Ovary (tissue), 9 donors: Measurements from ENCODE around the gene CMTM3. TPM values are rescaled to one million over a fixed set of nuclear protein-coding genes. Genes with fewer than 3 reads are reported as not detected.

Source experiments
- DNase-seq, 5 donors: peaks; one replicate each; pipeline ENCODE4 v3.0.0-alpha.2; 2019 to 2020
- H3K27ac ChIP-seq, 2 donors: fragments of 200-600 bp; one replicate each; pipeline versions ENCODE4 v1.5.1 to v1.8.0; 2019 to 2022
- H3K27me3 ChIP-seq: fragments of 200-600 bp; one replicate; pipeline ENCODE4 v1.8.0; 2022
- H3K36me3 ChIP-seq: fragments of 200-600 bp; sonication (generic); one replicate; pipeline ENCODE4 v1.5.1; 2019
- H3K4me1 ChIP-seq: one replicate; pipeline ENCODE4 v1.8.1; 2013; ENCODE audit warnings: mild to moderate bottlenecking, moderate library complexity; ENCODE audit not compliant: insufficient read depth
- H3K4me3 ChIP-seq: fragments of 200-600 bp; sonication (generic); one replicate; pipeline ENCODE4 v1.5.1; 2017
- H3K9me3 ChIP-seq, 2 donors: fragments of 200-600 bp in 1 of 2; sonication (generic) in 1 of 2; one replicate each; pipeline versions ENCODE4 v1.5.1 to v1.8.1; 2013 to 2019; ENCODE audit warnings: mild to moderate bottlenecking in 1 of 2, moderate library complexity in 1 of 2
- EP300 ChIP-seq: sonication (generic); formaldehyde crosslinking; IDR thresholded peaks from one replicate; pipeline ENCODE4 v1.6.1; 2017; ENCODE audit warnings: antibody characterized with exemption
- POLR2A ChIP-seq: fragments of 450-650 bp; IDR thresholded peaks from one replicate; pipeline ENCODE4 v1.6.1; 2017; ENCODE audit warnings: antibody characterized with exemption, mild to moderate bottlenecking, moderate library complexity
- WGBS, 3 donors: extraction: QIAGEN DNeasy Blood & Tissue Kit in 1 of 3; methylation state at CpG; one replicate each; pipeline versions ENCODE4 v1.1.5 to v1.1.7; 2013 to 2017; 5-methylcytosine and 5-hydroxymethylcytosine counted together
- intact Hi-C, 4 donors: fragments of 100-400 bp; cut with DNase I; formaldehyde crosslinking; loops; one replicate each; pipeline versions ENCODE4 v1.11.0 to v1.15.1; 2022 to 2023
- polyA plus RNA-seq, 2 donors: library from polyadenylated mRNA; stranded (reverse); fragments of 200-250 nt in 1 of 2; fragments of 350-450 nt in 1 of 2; fragmentation: Illumina TruSeq in 1 of 2; extraction: RNeasy Lipid Tissue Mini Kit (QIAGEN cat#74804) in 1 of 2; gene quantifications; one replicate each; pipeline ENCODE4 v1.2.3, GENCODE V29; 2013 to 2014
- total RNA-seq, 7 donors: library from RNA; depleted of rRNA in 2 of 7; stranded (reverse); fragments of >200 nt in 2 of 7; fragmentation: NEBNext Ultra II Directional in 3 of 7; extraction: Animal tissue kit (Norgen Biotek cat#: 25700) in 3 of 7; gene quantifications; one replicate each; pipeline versions ENCODE4 v1.1.0 to v1.2.4, GENCODE V29; 2016 to 2023
- TF ChIP-seq, protein P1 (sequence below), 3 donors: fragments of 450-650 bp in 2 of 3; fragments of 200-600 bp in 1 of 3; IDR thresholded peaks; one replicate each; pipeline versions ENCODE4 v1.5.1 to v1.8.0; 2016 to 2022; ENCODE audit warnings: antibody characterized with exemption in 3 of 3, mild to moderate bottlenecking in 1 of 3
- donor health status: DM: no; HTN: no; CAD: no; lungs with moderate emphysema.
- donor health status: DM: no; HTN: no; CAD: no.
- donor health status: Bipolar disorder and iron deficiency.
- donor health status: DM: yes; HTN: yes; CAD: no.
- donor health status: DM: no; HTN: no; CAD: no.
- donor health status: DM: yes; HTN: yes; CAD: no.

The CMTM3 gene
- total and polyA plus RNA-seq, 9 donors, result 22.9 to 60.5 (median 43.2) TPM

DNA sequence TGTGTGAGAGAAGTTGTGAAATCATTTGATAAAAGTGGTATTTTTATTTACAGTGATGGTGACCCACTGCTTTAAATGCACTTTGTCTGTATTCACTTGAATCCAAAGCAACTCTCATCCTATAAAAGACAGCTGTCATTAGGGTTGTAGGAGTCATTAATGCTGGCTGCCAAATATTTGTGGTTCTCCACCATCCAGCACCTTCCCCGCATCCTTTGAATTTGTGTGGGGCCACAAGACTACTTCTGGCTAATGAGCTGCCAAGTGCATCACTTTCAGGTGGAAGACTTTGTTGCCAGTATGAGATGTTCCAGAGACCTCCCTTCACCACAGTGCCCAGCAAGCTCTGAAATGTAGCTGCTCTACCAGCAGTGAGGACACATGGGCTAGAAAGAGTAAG, 43.4 kb downstream of the CMTM3 start:
- Histone ChIP-seq H3K4me1 (peaks cover 2% of the 10 kb centered on the region), H3K36me3 (no peaks in the 10 kb centered on the region), H3K27me3 (no peaks in the 10 kb centered on the region), H3K4me3 (no peak overlapping the region), H3K27ac (no peak overlapping the region), H3K9me3 (no peaks in the 10 kb centered on the region)
- no peak for DNase-seq
- TF ChIP-seq, protein P1, sequence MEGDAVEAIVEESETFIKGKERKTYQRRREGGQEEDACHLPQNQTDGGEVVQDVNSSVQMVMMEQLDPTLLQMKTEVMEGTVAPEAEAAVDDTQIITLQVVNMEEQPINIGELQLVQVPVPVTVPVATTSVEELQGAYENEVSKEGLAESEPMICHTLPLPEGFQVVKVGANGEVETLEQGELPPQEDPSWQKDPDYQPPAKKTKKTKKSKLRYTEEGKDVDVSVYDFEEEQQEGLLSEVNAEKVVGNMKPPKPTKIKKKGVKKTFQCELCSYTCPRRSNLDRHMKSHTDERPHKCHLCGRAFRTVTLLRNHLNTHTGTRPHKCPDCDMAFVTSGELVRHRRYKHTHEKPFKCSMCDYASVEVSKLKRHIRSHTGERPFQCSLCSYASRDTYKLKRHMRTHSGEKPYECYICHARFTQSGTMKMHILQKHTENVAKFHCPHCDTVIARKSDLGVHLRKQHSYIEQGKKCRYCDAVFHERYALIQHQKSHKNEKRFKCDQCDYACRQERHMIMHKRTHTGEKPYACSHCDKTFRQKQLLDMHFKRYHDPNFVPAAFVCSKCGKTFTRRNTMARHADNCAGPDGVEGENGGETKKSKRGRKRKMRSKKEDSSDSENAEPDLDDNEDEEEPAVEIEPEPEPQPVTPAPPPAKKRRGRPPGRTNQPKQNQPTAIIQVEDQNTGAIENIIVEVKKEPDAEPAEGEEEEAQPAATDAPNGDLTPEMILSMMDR (IDR thresholded peaks at IDR 0.05), result no peak
- TF ChIP-seq EP300, result no peak
- no peak for TF ChIP-seq POLR2A
- 91 to 96% (median 95%) methylated on average over 1 of the region's 1 CpG for WGBS, 3 donors
- intact Hi-C loops, result no loop called here

DNA sequence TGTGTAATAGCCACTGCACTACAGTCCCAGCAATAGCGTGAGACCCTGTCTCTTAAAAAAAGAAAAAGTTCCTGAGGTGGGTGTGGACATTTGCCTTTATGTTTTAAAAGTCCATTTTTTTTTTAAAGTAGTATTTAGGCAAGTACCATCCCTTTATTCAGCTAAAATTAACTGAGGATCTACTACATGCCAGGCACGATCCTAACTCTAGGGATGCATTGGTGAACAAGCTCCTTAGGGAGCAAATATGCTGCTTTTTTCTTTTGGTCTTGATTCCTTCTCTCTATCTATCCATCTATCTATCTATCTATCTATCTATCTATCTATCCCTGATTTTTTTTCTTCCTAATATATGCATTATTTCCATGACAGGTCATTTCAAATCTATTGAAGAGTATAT, 44.7 kb downstream of the CMTM3 start:
- Histone ChIP-seq H3K27ac (no peak overlapping the region), H3K36me3 (no peaks in the 10 kb centered on the region), H3K9me3 (no peaks in the 10 kb centered on the region), H3K4me3 (no peak overlapping the region), H3K27me3 (no peaks in the 10 kb centered on the region), H3K4me1 (peaks cover 2% of the 10 kb centered on the region)
- WGBS, 3 donors, result 87 to 91% (median 91%) methylated on average over 2 of the region's 2 CpGs
- intact Hi-C loops, result no loop called here
- TF ChIP-seq, protein P1 (IDR thresholded peaks at IDR 0.05), result no peak
- TF ChIP-seq POLR2A, result no peak
- no peak for TF ChIP-seq EP300
- no peak for DNase-seq

DNA sequence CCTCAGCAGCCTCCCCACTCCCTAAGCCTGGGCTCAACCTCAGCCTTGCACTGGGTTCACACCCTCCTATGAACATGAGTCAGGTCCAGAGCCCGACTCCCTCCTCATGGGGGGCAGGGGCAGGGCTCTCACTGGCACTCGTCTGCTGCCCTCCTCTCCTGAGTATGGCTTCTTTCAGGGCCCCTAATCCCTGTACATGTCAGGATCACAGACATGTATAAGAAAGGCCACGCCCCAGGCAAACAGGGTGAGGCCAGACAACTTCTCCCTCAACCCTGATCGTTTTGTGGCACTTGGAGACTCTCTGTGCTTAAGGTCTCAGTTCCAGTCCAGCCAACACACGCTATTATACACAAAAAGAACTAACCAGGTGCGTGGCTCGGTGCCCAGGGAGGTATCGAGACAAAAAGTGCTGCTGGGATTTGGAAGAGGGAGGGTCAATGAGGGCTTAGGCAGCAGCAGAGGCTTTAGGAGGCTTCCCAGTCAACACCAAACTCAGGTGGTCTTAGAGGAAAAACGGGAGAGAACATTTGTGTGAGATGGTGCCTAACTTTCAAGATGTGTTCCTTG, 45.2 kb downstream of the CMTM3 start:
- H3K36me3 ChIP-seq, result no peaks in the 10 kb centered on the region
- H3K4me1 ChIP-seq, result peaks cover 2% of the 10 kb centered on the region
- no peaks in the 10 kb centered on the region for H3K27me3 ChIP-seq
- DNase-seq, result no peak
- no peak overlapping the region for H3K27ac ChIP-seq
- TF ChIP-seq POLR2A (no peak), EP300 (no peak)
- TF ChIP-seq, protein P1 (IDR thresholded peaks at IDR 0.05), result no peak
- intact Hi-C loops, result no loop called here
- WGBS, 3 donors, result 91 to 92% (median 91%) methylated on average over 9 of the region's 9 CpGs
- H3K4me3 ChIP-seq, result no peak overlapping the region
- no peaks in the 10 kb centered on the region for H3K9me3 ChIP-seq

DNA sequence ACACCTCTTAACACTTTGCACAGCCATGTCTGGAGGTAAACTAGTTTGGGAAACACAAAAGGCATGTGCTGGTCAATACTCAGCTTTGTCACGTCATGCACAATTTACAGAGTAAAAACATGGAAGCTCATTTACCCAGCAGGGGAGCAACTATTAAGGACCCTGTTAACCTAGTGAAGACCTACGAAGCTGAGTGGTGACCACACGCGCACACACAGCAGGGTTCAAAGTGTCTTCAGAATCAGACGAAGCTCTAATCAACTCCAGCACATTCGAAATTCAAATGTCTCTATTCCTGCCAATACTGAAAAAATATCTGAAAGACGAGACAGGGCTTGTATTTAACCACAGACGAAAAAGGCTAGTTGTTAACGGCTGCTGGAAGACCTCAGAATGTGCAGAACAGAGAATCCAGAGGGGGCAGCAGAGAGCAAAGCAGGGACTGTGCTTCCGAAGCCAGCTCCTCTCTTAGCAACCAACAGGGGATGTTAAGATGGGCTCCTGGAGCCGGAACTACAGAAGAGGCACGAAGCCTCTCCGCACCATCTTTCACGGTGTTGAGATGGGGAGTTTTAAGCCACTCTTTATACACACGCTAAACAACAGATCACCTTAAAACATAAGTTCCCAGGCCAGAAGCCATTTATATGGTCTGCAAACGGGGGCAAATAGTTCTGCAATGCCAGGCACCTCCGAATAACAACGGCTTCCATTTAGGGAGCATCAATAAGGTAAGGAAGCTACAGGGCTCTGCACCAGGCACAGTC, 46.4 kb downstream of the CMTM3 start:
- WGBS, 3 donors, result 14 to 19% (median 14%) methylated on average over 18 of the region's 18 CpGs
- TF ChIP-seq EP300, result no peak
- TF ChIP-seq, protein P1 (IDR thresholded peaks at IDR 0.05), result peak; percentile 81 to 93 (median 84)

More for the DNA sequence above, 46.4 kb downstream of the CMTM3 start:
- Histone ChIP-seq H3K4me1 (peaks cover 2% of the 10 kb centered on the region), H3K27ac (no peak overlapping the region), H3K4me3 (no peak overlapping the region), H3K9me3 (no peaks in the 10 kb centered on the region), H3K27me3 (no peaks in the 10 kb centered on the region), H3K36me3 (no peaks in the 10 kb centered on the region)
- intact Hi-C loops, result no loop called here
- peak; percentile 75 to 82 (median 79) for DNase-seq
